Measurements from ENCODE around the gene SERPINB6.
"Not testable (repeated sequence)": the region's sequence is repeated elsewhere in the genome, so short reads cannot be mapped to it uniquely, and the experiment has no call there.

Gene SERPINB6

DNA sequence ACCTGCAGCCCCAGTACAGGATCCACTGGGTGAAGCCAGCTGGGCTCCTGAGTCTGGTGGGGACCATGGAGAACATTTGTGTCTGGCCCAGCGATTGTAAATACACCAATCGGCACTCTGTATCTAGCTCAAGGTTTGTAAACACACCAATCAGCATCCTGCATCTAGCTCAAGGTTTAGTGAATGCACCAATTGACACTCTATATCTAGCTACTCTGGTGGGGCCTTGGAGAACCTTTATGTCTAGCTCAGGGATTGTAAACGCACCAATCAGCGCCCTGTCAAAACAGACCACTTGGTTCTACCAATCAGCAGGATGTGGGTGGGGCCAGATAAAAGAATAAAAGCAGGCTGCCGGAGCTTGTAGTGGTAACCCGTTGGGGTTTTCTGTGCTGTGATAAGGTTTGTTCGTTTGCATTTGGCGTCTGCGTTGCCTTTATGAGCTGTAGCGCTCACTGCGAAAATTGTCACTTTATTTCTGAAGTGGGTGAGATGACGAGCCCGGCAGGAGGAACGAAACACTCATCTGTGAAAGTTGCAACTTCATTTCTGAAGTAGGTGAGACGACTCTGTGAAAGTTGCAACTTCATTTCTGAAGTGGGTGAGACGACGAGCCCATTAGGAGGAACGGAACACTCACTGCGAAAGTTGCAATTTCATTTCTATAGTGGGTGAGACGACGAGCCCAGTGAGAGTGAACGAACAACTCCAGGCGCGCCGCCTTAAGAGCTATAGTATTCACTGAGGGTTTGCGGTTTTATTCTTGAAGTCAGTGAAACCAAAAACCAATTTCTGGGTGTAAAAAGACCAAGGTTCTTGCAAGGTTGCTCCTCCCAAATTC lies 31.1 kb downstream of the SERPINB6 start:
- Histone ChIP-seq H3K4me3 (ENCODE audit: low read length) (no peak overlapping the region), H3K27me3 (ENCODE audit: control insufficient read depth, insufficient read depth, low read length) (peaks cover 2% of the 10 kb centered on the region), H3K9me3 (replicated peaks; ENCODE audit: low read length) (no peaks in the 10 kb centered on the region), H3K4me2 (ENCODE audit: low read length) (no peak overlapping the region), H3K9ac (ENCODE audit: low read depth, low read length) (no peak overlapping the region), H3K4me1 (ENCODE audit: control insufficient read depth, insufficient read depth, low read length) (no peaks in the 10 kb centered on the region), H3K36me3 (ENCODE audit: insufficient read depth, low read length) (no peaks in the 10 kb centered on the region)

DNA sequence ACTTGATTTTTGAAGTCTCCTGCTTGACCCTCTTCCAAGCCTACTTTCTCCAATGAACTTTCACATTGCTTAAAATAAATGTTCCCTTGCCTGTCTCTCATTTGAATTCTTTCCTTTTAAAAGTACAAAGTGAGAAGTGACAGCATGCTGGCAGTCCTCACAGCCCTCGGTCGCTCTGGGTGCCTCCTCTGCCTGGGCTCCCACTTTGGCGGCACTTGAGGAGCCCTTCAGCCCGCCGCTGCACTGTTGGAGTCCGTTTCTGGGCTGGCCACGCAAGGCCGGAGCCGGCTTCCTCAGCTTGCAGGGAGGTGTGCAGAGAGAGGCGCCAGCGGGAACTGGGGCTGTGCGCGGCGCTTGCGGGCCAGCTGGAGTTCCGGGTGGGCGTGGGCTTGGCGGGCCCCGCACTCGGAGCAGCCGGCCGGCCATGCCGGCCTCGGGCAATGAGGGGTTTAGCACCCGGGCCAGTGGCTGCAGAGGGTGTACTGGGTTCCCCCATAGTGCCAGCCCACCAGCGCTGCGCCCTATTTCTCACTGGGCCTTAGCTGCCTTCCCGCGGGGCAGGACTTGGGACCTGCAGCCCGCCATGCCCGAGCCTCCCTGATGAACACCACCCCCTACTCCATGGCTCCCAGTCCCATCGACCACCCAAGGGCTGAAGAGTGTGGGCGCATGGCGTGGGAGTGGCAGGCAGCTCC lies 31.9 kb downstream of the SERPINB6 start:
- Histone ChIP-seq H3K4me1 (ENCODE audit: control insufficient read depth, insufficient read depth, low read length) (no peaks in the 10 kb centered on the region), H3K36me3 (ENCODE audit: insufficient read depth, low read length) (no peaks in the 10 kb centered on the region), H3K9me3 (replicated peaks; ENCODE audit: low read length) (no peaks in the 10 kb centered on the region), H3K4me3 (ENCODE audit: low read length) (no peak overlapping the region), H3K9ac (ENCODE audit: low read depth, low read length) (no peak overlapping the region), H3K4me2 (ENCODE audit: low read length) (no peak overlapping the region), H3K27me3 (ENCODE audit: control insufficient read depth, insufficient read depth, low read length) (peaks cover 9% of the 10 kb centered on the region)

DNA sequence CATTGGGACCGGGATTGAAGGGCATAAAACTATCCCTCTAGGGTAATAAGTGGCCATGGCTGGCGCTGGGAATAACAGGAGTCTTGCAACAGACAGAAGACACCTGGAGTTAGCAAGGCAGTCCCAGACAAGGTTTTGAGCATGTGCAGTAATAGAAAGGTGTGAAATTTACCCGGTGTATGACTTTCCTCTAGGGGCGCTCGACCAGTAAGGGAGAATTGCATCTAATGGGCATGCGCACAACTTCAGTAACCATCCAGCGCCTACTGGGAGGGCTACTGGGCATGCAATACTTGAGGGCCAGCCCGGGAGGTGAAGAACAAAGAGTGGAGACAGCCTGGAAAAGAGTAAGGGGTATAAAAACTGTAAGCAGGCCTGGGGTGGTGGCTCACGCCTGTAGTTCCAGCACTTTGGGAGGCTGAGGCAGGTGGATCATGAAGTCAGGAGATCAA lies 32.7 kb downstream of the SERPINB6 start:
- Histone ChIP-seq H3K27me3 (ENCODE audit: control insufficient read depth, insufficient read depth, low read length) (peaks cover 16% of the 10 kb centered on the region), H3K9ac (ENCODE audit: low read depth, low read length) (no peak overlapping the region), H3K4me3 (ENCODE audit: low read length) (no peak overlapping the region), H3K4me1 (ENCODE audit: control insufficient read depth, insufficient read depth, low read length) (no peaks in the 10 kb centered on the region), H3K9me3 (replicated peaks; ENCODE audit: low read length) (no peaks in the 10 kb centered on the region), H3K36me3 (ENCODE audit: insufficient read depth, low read length) (no peaks in the 10 kb centered on the region), H3K4me2 (ENCODE audit: low read length) (no peak overlapping the region)

DNA sequence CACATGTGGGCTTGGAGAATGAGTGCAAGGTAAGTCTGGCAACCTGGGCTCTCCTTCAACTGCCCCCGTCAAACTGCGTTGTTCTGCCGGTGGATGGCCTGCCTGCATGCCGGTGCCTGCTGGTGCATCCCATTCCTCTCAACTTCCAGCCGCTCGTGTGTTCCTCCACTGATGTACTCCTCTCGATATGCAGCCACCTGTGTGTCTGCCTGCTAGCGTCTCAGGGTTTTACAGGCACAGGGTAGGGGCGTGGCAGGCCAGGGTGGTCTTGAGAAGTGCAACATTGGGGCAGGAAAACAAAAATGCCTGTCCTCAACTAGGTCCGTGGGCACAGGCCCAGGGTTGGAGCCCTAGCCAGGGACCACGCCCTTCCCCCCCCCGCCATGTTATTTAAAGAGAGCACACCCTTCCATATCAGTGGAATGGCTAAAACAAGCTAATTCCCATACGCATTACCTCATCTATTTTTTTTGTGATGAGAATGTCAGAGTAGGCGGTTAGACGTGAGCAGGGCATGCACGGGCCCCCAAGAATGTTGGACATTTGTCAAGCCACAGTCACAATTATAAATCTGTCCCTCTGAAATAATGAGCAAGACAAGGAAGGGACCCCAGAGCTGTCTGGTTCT lies 33.2 kb downstream of the SERPINB6 start:
- Histone ChIP-seq H3K9me3 (replicated peaks; ENCODE audit: low read length) (no peaks in the 10 kb centered on the region), H3K27me3 (ENCODE audit: control insufficient read depth, insufficient read depth, low read length) (peaks cover 16% of the 10 kb centered on the region), H3K4me3 (ENCODE audit: low read length) (no peak overlapping the region), H3K36me3 (ENCODE audit: insufficient read depth, low read length) (no peaks in the 10 kb centered on the region), H3K4me1 (ENCODE audit: control insufficient read depth, insufficient read depth, low read length) (no peaks in the 10 kb centered on the region), H3K9ac (ENCODE audit: low read depth, low read length) (no peak overlapping the region), H3K4me2 (ENCODE audit: low read length) (no peak overlapping the region)

DNA sequence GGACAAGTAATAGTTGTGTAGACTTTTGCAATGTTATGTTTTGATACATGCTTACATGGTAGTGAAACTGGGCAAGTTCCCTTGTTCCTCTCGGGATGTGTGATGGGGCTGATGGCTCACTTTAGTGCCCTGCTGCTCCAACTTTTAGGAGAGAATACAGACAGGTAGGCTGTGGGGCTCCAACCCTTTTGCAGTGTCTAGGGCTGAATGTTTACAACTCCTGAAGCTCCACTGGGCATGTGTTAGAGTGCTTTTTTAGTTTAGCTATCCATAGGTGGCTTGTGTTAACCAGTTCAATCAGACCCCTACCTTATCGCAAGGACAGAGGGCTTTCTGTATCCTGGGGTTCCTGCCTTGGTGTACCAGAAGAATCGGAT lies 33.8 kb downstream of the SERPINB6 start:
- Histone ChIP-seq H3K4me3 (ENCODE audit: low read length) (no peak overlapping the region), H3K36me3 (ENCODE audit: insufficient read depth, low read length) (no peaks in the 10 kb centered on the region), H3K9ac (ENCODE audit: low read depth, low read length) (no peak overlapping the region), H3K9me3 (replicated peaks; ENCODE audit: low read length) (no peaks in the 10 kb centered on the region), H3K27me3 (ENCODE audit: control insufficient read depth, insufficient read depth, low read length) (peaks cover 16% of the 10 kb centered on the region), H3K4me1 (ENCODE audit: control insufficient read depth, insufficient read depth, low read length) (no peaks in the 10 kb centered on the region), H3K4me2 (ENCODE audit: low read length) (no peak overlapping the region)

DNA sequence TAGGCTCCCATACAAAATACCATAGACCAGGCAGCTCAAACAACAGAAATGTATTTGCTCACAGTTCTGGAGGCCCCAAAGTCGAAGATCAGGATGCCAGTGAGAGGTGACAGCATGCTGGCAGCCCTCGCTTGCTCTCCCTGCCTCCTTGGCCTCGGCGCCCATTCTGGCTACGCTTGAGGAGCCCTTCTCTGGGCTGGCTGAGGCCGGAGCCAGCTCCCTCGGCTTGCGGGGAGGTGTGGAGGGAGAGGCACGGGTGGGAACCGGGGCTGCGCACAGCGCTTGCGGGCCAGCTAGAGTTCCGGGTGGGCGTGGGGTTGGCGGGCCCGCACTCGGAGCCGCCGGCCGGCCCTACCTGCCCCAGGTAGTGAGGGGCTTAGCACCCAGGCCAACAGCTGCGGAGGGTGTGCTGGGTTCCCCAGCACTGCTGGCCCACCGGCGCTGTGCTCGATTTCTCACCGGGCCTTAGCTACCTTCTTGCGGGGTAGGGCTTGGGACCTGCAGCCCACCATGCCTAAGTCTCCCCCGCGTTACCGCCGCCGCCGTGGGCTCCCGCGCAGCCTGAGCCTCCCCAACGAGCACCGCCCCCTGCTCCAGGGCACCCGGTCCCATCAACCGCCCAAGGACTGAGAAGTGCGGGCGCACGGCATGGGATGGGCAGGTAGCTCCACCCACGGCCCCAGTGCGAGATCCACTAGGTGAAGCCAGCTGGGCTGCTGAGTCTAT lies 35.6 kb downstream of the SERPINB6 start:
- H3K36me3 ChIP-seq (ENCODE audit: insufficient read depth, low read length) = no peaks in the 10 kb centered on the region
- H3K9ac ChIP-seq (ENCODE audit: low read depth, low read length) = no peak overlapping the region
- H3K4me1 ChIP-seq (ENCODE audit: control insufficient read depth, insufficient read depth, low read length) = no peaks in the 10 kb centered on the region
- no peak overlapping the region for H3K4me2 ChIP-seq (ENCODE audit: low read length)
- no peaks in the 10 kb centered on the region for H3K9me3 ChIP-seq (replicated peaks; ENCODE audit: low read length)
- peaks cover 29% of the 10 kb centered on the region for H3K27me3 ChIP-seq (ENCODE audit: control insufficient read depth, insufficient read depth, low read length)
- no peak overlapping the region for H3K4me3 ChIP-seq (ENCODE audit: low read length)

DNA sequence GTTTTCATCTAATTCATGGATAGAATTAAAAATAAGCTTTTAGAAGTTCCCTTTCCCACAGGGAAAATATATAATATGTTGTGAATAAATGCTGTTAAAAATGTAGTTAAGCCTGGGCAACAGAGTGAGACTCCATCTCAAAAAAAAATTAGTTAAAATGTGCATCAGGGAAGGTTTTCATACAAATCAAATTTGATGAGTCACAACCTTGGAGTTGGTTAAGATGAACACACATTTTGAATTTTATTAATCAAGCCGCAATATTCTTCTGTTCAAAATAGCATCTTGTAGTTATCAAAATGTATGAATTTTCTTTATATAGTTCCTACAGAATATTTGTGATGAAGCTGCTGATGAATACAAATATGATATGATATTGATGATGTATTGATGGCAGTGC lies 37.3 kb downstream of the SERPINB6 start:
- no peak overlapping the region for H3K4me2 ChIP-seq (ENCODE audit: low read length)
- H3K4me3 ChIP-seq (ENCODE audit: low read length) = no peak overlapping the region
- no peaks in the 10 kb centered on the region for H3K4me1 ChIP-seq (ENCODE audit: control insufficient read depth, insufficient read depth, low read length)
- H3K36me3 ChIP-seq (ENCODE audit: insufficient read depth, low read length) = no peaks in the 10 kb centered on the region
- no peaks in the 10 kb centered on the region for H3K9me3 ChIP-seq (replicated peaks; ENCODE audit: low read length)
- H3K27me3 ChIP-seq (ENCODE audit: control insufficient read depth, insufficient read depth, low read length) = peaks cover 29% of the 10 kb centered on the region
- no peak overlapping the region for H3K9ac ChIP-seq (ENCODE audit: low read depth, low read length)

DNA sequence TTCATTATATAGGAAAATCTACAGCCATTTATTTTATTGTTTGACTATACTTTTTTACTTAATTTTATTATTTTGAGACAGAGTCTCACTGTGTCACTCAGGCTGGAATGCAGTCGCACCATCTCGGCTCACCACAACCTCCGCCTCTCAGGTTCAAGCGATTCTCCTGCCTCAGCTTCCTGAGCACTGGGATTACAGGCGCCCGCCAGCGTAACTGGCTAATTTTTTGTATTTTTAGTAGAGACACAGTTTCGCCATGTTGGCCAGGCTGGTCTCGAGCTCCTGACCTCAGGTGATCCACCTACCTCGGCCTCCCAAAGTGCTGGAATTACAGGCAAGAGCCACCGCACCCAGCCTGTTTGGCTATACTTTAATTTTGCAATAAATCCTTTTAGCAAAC lies 38.5 kb downstream of the SERPINB6 start:
- peaks cover 35% of the 10 kb centered on the region for H3K27me3 ChIP-seq (ENCODE audit: control insufficient read depth, insufficient read depth, low read length)
- H3K4me1 ChIP-seq (ENCODE audit: control insufficient read depth, insufficient read depth, low read length); H3K9ac ChIP-seq (ENCODE audit: low read depth, low read length); H3K4me3 ChIP-seq (ENCODE audit: low read length); H3K9me3 ChIP-seq (replicated peaks; ENCODE audit: low read length); H3K36me3 ChIP-seq (ENCODE audit: insufficient read depth, low read length); H3K4me2 ChIP-seq (ENCODE audit: low read length): not testable (repeated sequence)

DNA sequence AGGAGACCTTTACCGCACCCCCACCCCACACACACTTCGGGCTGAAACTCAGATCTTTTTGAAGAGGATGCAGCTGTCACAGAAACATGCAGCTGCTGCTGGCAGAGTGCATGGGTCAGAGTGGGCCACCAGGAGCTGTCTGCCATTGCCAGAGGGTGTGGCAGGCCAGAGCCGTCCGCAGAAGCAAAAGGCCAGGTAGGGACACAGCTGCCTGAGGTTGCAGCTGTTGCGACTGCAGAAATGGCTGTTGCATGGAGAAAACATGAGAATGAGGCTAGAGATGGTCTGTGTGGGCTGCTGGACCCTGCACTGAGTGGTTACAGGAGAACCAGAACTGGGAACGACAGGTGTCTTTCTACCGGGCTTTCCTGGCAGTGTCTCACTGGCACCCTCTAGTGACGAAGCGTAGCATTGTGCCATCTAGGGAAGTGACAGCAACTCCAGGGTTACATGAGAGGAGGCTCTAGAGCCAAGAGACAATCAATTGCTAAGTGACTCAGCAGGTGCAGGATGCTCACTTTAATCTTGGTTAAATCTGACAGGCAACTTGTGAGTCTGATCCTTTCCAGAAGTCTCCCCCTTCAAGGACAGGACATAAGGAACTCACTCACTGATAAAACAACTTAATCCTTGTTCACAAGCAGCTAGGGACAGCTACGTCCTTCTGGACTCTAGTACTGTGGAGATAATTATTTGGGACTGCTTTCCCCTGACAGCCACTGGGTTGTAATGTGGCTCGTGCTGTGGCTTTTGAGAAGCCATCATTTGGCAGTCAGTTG lies 39.2 kb downstream of the SERPINB6 start:
- no peaks in the 10 kb centered on the region for H3K4me1 ChIP-seq (ENCODE audit: control insufficient read depth, insufficient read depth, low read length)
- peaks cover 35% of the 10 kb centered on the region for H3K27me3 ChIP-seq (ENCODE audit: control insufficient read depth, insufficient read depth, low read length)
- no peak overlapping the region for H3K4me3 ChIP-seq (ENCODE audit: low read length)
- no peak overlapping the region for H3K4me2 ChIP-seq (ENCODE audit: low read length)
- H3K36me3 ChIP-seq (ENCODE audit: insufficient read depth, low read length) = no peaks in the 10 kb centered on the region
- H3K9ac ChIP-seq (ENCODE audit: low read depth, low read length) = no peak overlapping the region
- no peaks in the 10 kb centered on the region for H3K9me3 ChIP-seq (replicated peaks; ENCODE audit: low read length)

DNA sequence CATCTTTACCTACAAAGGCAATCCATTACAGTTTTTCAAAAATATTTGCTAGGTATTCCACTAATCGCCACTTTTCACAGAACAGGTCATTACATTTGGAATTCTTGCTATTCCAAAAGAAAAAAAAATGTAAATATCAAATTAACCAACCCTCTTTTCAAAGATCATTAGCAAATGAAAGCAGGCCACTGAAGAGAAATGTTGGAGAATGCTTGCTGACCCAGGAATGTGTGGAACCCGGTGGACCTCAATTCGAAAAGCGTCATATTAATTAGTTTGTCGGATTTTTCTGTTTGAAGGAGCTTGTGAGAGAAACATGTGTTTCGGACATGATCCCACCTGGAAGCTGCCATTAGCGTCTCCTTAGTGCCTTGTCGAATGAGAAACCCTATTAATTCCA lies 40.3 kb downstream of the SERPINB6 start:
- Histone ChIP-seq H3K4me2 (ENCODE audit: low read length) (no peak overlapping the region), H3K9me3 (replicated peaks; ENCODE audit: low read length) (no peaks in the 10 kb centered on the region), H3K4me1 (ENCODE audit: control insufficient read depth, insufficient read depth, low read length) (no peaks in the 10 kb centered on the region), H3K36me3 (ENCODE audit: insufficient read depth, low read length) (no peaks in the 10 kb centered on the region), H3K4me3 (ENCODE audit: low read length) (no peak overlapping the region), H3K27me3 (ENCODE audit: control insufficient read depth, insufficient read depth, low read length) (peaks cover 38% of the 10 kb centered on the region), H3K9ac (ENCODE audit: low read depth, low read length) (no peak overlapping the region)

DNA sequence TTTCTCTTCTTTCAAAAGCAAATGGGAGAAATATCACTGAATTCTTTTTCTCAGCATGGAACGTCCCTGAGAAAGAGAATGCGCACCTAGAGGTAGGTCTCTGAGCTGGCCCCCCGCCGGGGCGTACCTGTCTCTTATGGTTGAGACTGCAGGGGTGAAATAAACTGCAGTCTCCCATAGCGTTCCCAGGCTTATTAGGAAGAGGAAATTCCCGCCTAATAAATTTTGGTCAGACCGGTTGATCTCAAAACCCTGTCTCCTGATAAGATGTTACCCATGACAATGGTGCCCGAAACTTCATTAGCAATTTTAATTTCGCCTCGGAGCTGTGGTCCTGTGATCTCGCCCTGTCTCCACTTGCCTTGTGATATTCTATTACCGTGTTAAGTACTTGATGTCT lies 43.4 kb downstream of the SERPINB6 start:
- peaks cover 46% of the 10 kb centered on the region for H3K27me3 ChIP-seq (ENCODE audit: control insufficient read depth, insufficient read depth, low read length)
- H3K36me3 ChIP-seq (ENCODE audit: insufficient read depth, low read length); H3K9me3 ChIP-seq (replicated peaks; ENCODE audit: low read length); H3K4me1 ChIP-seq (ENCODE audit: control insufficient read depth, insufficient read depth, low read length); H3K4me3 ChIP-seq (ENCODE audit: low read length); H3K4me2 ChIP-seq (ENCODE audit: low read length); H3K9ac ChIP-seq (ENCODE audit: low read depth, low read length): not testable (repeated sequence)
